Motor neuron (in vitro differentiated cells): ENCODE measurements around the gene TMX1. TPM values are rescaled to one million over a fixed set of nuclear protein-coding genes. Genes with fewer than 3 reads are reported as not detected.
A peak's percentile ranks its signal among the peaks of the same experiment; 100 is the strongest.

Source experiments
- ATAC-seq, 8 experiments: fragments of 200-7000 bp; cut with Tn5 transposase; replicated peaks in 6 of 8; 2 replicates each; pipeline ENCODE4 v1.8.0; 2021; ENCODE audit warnings: mild to moderate bottlenecking in 8 of 8, moderate library complexity in 8 of 8
- H3K27ac ChIP-seq, 2 donors: fragments of 250-450 bp; sonication (Bioruptor Pico); 2 replicates each; pipeline ENCODE4 v1.9.0; 2021; ENCODE audit warnings: antibody characterized with exemption in 2 of 2, mild to moderate bottlenecking in 2 of 2, moderate library complexity in 1 of 2
- H3K4me1 ChIP-seq, 2 donors: fragments of 250-450 bp; sonication (Bioruptor Pico); replicated peaks in 1 of 2; 2 replicates each; pipeline ENCODE4 v1.6.1; 2021; ENCODE audit warnings: antibody characterized with exemption in 2 of 2, mild to moderate bottlenecking in 2 of 2, moderate library complexity in 1 of 2
- H3K4me3 ChIP-seq, 5 donors: fragments of 250-450 bp; sonication (Bioruptor Pico); 2 replicates each; pipeline ENCODE4 v1.9.0; 2021; ENCODE audit warnings: antibody characterized with exemption in 5 of 5, mild to moderate bottlenecking in 5 of 5, moderate library complexity in 4 of 5
- WGBS, 10 experiments: fragments of 450-650 bp; shearing (Covaris generic); methylation state at CpG; one replicate each; pipeline ENCODE4 v1.0.0; 2022; 5-methylcytosine and 5-hydroxymethylcytosine counted together
- in situ Hi-C, 9 experiments: fragments of 400-800 bp; cut with MboI; loops; one replicate each; pipeline ENCODE4 v1.15.0; 2021; ENCODE audit warnings: low sequenced_read_pairs in 9 of 9, low pct_unique_long_range_greater_than_20kb in 2 of 9; ENCODE audit not compliant: unreplicated experiment in 9 of 9
- total RNA-seq, 8 experiments: library from RNA; unstranded; fragments of 300-600 nt; gene quantifications; 2 replicates each; pipeline versions ENCODE4 v1.2.3 to v1.2.4, GENCODE V29; 2022

TMX1 gene
- total RNA-seq, 8 experiments from 2014 or later: 18.3 to 54.7 (median 33.0) TPM

GRCh38 chr14:51248016-51248987 lies 8.3 kb downstream of the TMX1 start:
- WGBS, 10 experiments: 83 to 100% (median 100%) methylated on average over 1 to 4 of the region's 4 CpGs; no CpG with 5 or more reads in 1 of the 10 experiments
- no peak overlapping the region for H3K4me3 ChIP-seq
- H3K4me1 ChIP-seq: peaks cover 0 to 4% of the 10 kb centered on the region in 2 donors
- no peak overlapping the region for H3K27ac ChIP-seq
- in situ Hi-C loops: loop anchor here in 3 of 9 experiments (25.0 kb wide), 1 partner anchor 286 kb away; no protein-coding TSS in a partner anchor
- ATAC-seq: no peak

GRCh38 chr14:51251486-51251885 lies 11.4 kb downstream of the TMX1 start:
- Histone ChIP-seq H3K4me3 (no peak overlapping the region), H3K4me1 (no peaks in the 10 kb centered on the region), H3K27ac (no peak overlapping the region)
- WGBS, 10 experiments: 88 to 100% (median 98%) methylated on average over 1 to 4 of the region's 4 CpGs; no CpG with 5 or more reads in 2 of the 10 experiments
- in situ Hi-C loops: no loop called here
- ATAC-seq: no peak

- no peak for ATAC-seq
- Histone ChIP-seq H3K27ac (no peak overlapping the region), H3K4me3 (no peak overlapping the region), H3K4me1 (no peaks in the 10 kb centered on the region)
- in situ Hi-C loops: no loop called here
These were observed 13.8 kb downstream of the TMX1 start for GRCh38 chr14:51253880-51254279.

- Histone ChIP-seq H3K4me3 (no peak overlapping the region), H3K27ac (no peak overlapping the region), H3K4me1 (no peaks in the 10 kb centered on the region)
- in situ Hi-C loops: no loop called here
- 86 to 100% (median 100%) methylated on average over 1 of the region's 1 CpG; no CpG with 5 or more reads in 3 of the 10 experiments for WGBS, 10 experiments
- no peak for ATAC-seq
These were observed 18.2 kb downstream of the TMX1 start for GRCh38 chr14:51258280-51258679.

GRCh38 chr14:51258788-51259187 lies 18.7 kb downstream of the TMX1 start:
- Histone ChIP-seq H3K4me3 (no peak overlapping the region), H3K4me1 (no peaks in the 10 kb centered on the region), H3K27ac (no peak overlapping the region)
- ATAC-seq: no peak
- in situ Hi-C loops: no loop called here

- ATAC-seq: no peak
These were observed 20.2 kb downstream of the TMX1 start for GRCh38 chr14:51260225-51260624.

GRCh38 chr14:51261151-51261550 lies 21.1 kb downstream of the TMX1 start:
- WGBS, 10 experiments: 76 to 100% (median 95%) methylated on average over 1 to 2 of the region's 2 CpGs; no CpG with 5 or more reads in 4 of the 10 experiments
- Histone ChIP-seq H3K4me1 (no peaks in the 10 kb centered on the region), H3K27ac (no peak overlapping the region), H3K4me3 (no peak overlapping the region)
- in situ Hi-C loops: no loop called here
- no peak for ATAC-seq

More at GRCh38 chr14:51260225-51260624, 20.2 kb downstream of the TMX1 start:
- no peak overlapping the region for H3K27ac ChIP-seq
- in situ Hi-C loops: no loop called here
- WGBS, 10 experiments: 82 to 100% (median 100%) methylated on average over 1 to 3 of the region's 3 CpGs
- no peaks in the 10 kb centered on the region for H3K4me1 ChIP-seq
- H3K4me3 ChIP-seq: no peak overlapping the region

GRCh38 chr14:51262868-51263267 lies 22.8 kb downstream of the TMX1 start:
- ATAC-seq: no peak
- no peak overlapping the region for H3K27ac ChIP-seq
- in situ Hi-C loops: no loop called here
- H3K4me3 ChIP-seq: no peak overlapping the region
- WGBS, 10 experiments: 85 to 100% (median 100%) methylated on average over 1 to 2 of the region's 2 CpGs; no CpG with 5 or more reads in 3 of the 10 experiments
- no peaks in the 10 kb centered on the region for H3K4me1 ChIP-seq

- WGBS, 10 experiments: 83 to 100% (median 100%) methylated on average over 1 of the region's 1 CpG; no CpG with 5 or more reads in 5 of the 10 experiments
- Histone ChIP-seq H3K27ac (no peak overlapping the region), H3K4me1 (no peaks in the 10 kb centered on the region), H3K4me3 (no peak overlapping the region)
- no peak for ATAC-seq
- in situ Hi-C loops: no loop called here
These were observed 29.6 kb downstream of the TMX1 start for GRCh38 chr14:51269634-51270033.

- 100% methylated on average over 1 of the region's 1 CpG; no CpG with 5 or more reads in 7 of the 10 experiments for WGBS, 10 experiments
- H3K27ac ChIP-seq: no peak overlapping the region
- H3K4me3 ChIP-seq: no peak overlapping the region
- in situ Hi-C loops: loop anchor here in 7 of 9 experiments (25.0 kb wide), 4 partner anchors 386 to 861 kb away; partner anchors contain the start of genes RTRAF (in 5 of the 7) and FRMD6 (in 3 of the 7)
- no peaks in the 10 kb centered on the region for H3K4me1 ChIP-seq
- ATAC-seq: peak in 3 of 8 experiments; percentile 91 to 95 (median 93)
These were observed 36.6 kb downstream of the TMX1 start for GRCh38 chr14:51276605-51277004.

GRCh38 chr14:51277753-51278415 lies 37.8 kb downstream of the TMX1 start:
- 30 to 100% (median 87%) methylated on average over 1 to 4 of the region's 4 CpGs for WGBS, 10 experiments

GRCh38 chr14:51282517-51282916 lies 42.5 kb downstream of the TMX1 start:
- Histone ChIP-seq H3K4me1 (no peaks in the 10 kb centered on the region), H3K4me3 (no peak overlapping the region), H3K27ac (no peak overlapping the region)
- whole genome bisulfite sequencing, 10 experiments: 25 to 100% (median 83%) methylated on average over 1 to 2 of the region's 2 CpGs; no CpG with 5 or more reads in 1 of the 10 experiments
- in situ Hi-C loops: loop anchor here (10.0 to 25.0 kb wide), 6 partner anchors 380 to 855 kb away; partner anchors contain the start of genes RTRAF (in 5 of the 9) and FRMD6 (in 3 of the 9)
- no peak for ATAC-seq

More at GRCh38 chr14:51277753-51278415, 37.8 kb downstream of the TMX1 start:
- in situ Hi-C loops: loop anchor here in 7 of 9 experiments (25.0 kb wide), 4 partner anchors 384 to 859 kb away; partner anchors contain the start of genes RTRAF (in 5 of the 7) and FRMD6 (in 3 of the 7)
- Histone ChIP-seq H3K4me3 (no peak overlapping the region), H3K27ac (no peak overlapping the region), H3K4me1 (no peaks in the 10 kb centered on the region)
- ATAC-seq: no peak
